Measurements from ENCODE around the gene PDLIM7.

PDLIM7 gene

DNA sequence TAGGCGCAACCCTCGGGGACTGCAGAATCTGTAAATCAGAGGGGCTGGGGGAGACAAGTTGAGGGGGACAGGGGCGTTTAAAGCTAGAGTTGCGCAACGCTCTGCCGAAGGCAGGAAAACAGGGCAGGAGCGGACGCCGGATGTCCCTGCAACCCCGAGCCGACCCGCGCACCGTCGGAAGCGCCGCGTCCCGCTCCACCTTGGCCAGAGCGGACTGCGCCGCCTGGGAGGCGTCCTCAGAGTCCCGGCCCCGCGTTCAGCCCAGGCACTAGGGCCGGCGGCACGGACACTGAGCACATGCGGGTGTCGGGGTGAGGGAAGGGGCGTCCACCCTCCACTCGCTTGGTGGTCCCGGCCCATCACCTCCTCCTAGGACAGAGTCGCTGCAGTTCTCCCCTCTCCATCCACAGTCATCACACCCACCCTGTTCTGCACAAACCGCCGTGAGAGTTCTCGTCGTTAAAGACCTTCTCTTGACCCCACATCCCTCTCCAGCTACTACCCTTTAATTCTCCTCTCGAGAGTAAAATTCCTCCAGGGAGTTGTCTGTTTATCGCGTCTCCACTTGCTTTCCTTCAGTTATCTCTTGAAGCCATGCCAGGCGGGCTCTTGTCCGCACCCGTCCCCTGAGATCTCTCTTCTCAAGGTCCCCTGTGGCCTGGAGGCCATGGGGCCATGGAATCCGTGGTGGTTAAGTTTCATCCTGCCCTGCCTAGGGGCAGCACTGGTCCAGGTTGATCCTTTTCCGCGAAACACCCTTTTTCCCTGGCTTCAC, 796 bp upstream of the PDLIM7 start:
- no peaks in the 10 kb centered on the region for H3K36me3 ChIP-seq (ENCODE audit: control insufficient read depth in 2 of 2, insufficient read depth in 2 of 2, low read length in 2 of 2)
- H3K4me3 ChIP-seq (ENCODE audit: low read length in 2 of 2), result peak overlapping the region; percentile 67 to 68
- H3K27ac ChIP-seq (ENCODE audit: low read depth in 2 of 2, low read length in 2 of 2), result peak overlapping the region; percentile 22 to 87
- no peaks in the 10 kb centered on the region for H3K9me3 ChIP-seq (ENCODE audit: control insufficient read depth in 2 of 2, low read length in 2 of 2)
- H3K4me1 ChIP-seq (ENCODE audit: control insufficient read depth in 2 of 2, insufficient read depth in 2 of 2, low read length in 2 of 2), result peaks cover 25 to 34% of the 10 kb centered on the region in 2 donors
- peak overlapping the region; percentile 10 to 38 for H3K9ac ChIP-seq (ENCODE audit: low read depth in 1 of 2, low read length in 2 of 2)
- H3K27me3 ChIP-seq (ENCODE audit: control insufficient read depth in 2 of 2, insufficient read depth in 2 of 2, low read length in 2 of 2), result peaks cover 9% of the 10 kb centered on the region in 2 donors

DNA sequence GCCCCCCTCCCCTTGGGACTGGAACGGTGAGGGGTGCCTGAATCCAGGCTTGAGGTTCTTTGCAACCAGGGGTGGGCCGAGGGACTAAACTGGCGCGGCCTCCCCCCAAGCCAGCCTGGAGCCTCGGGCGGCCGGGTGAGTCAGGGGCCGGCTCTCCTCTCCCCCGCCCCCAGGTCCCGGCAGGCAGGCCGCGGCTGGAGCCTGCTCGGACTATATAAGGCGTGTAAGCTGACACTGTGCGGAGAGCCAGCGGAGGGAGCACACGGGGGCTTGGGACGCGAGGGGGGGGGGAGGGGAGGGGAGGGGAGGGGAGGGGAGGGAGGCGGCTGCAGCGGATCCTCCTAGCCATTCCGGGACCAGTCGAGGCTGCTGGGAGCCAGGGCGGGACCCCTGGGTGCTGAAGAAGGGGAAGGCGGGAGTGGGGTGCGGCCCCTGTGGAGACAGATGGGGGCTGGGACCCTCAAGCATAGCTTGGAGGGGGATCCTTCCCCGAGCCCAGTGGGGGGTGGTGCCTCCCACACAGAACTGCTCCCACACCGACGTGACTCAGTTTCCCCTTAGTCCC, 595 bp downstream of the PDLIM7 start:
- Histone ChIP-seq H3K36me3 (ENCODE audit: control insufficient read depth in 2 of 2, insufficient read depth in 2 of 2, low read length in 2 of 2) (no peaks in the 10 kb centered on the region), H3K4me1 (ENCODE audit: control insufficient read depth in 2 of 2, insufficient read depth in 2 of 2, low read length in 2 of 2) (peaks cover 25 to 38% of the 10 kb centered on the region in 2 donors), H3K9ac (ENCODE audit: low read depth in 1 of 2, low read length in 2 of 2) (peak overlapping the region; percentile 32 to 61), H3K4me3 (ENCODE audit: low read length in 2 of 2) (peak overlapping the region; percentile 67 to 68), H3K27me3 (ENCODE audit: control insufficient read depth in 2 of 2, insufficient read depth in 2 of 2, low read length in 2 of 2) (peaks cover 9% of the 10 kb centered on the region in 2 donors), H3K27ac (ENCODE audit: low read depth in 2 of 2, low read length in 2 of 2) (peak overlapping the region; percentile 86 to 87), H3K9me3 (ENCODE audit: control insufficient read depth in 2 of 2, low read length in 2 of 2) (no peaks in the 10 kb centered on the region)

DNA sequence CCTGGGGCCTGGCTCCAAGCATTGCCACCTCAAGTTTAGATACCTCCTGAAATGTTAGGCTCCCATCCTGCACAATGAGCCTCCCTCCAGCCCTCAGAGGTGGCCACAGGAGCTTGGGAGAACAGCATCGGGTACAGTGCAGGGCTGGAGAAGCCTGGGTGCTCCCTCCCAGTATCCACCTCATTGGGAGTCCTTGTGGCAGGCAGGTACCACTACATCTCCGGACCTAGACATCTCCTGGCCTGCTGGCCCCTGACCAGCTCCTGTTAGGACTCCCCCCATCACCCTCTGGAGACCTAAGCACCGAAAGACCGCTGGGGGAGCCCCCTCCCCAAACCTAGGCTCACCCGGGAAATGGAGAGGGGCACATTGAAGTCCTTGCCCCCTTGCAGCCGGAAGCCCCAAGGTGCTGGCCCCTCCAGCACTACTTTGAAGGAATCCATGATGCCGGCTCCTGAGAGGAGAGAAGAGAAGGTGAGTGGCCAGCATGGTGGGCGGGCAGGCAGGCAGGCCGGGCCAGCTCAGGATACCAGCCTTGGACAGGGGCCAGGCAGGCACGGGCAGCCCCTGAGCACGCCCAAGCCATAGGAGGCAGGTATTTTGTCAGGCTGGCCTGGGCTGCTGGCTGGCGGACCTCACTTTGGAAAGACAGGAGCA, 1.2 kb downstream of the PDLIM7 start:
- no peaks in the 10 kb centered on the region for H3K9me3 ChIP-seq (ENCODE audit: control insufficient read depth in 2 of 2, low read length in 2 of 2)
- peak overlapping the region; percentile 86 to 87 for H3K27ac ChIP-seq (ENCODE audit: low read depth in 2 of 2, low read length in 2 of 2)
- peaks cover 25 to 38% of the 10 kb centered on the region in 2 donors for H3K4me1 ChIP-seq (ENCODE audit: control insufficient read depth in 2 of 2, insufficient read depth in 2 of 2, low read length in 2 of 2)
- peaks cover 9% of the 10 kb centered on the region in 2 donors for H3K27me3 ChIP-seq (ENCODE audit: control insufficient read depth in 2 of 2, insufficient read depth in 2 of 2, low read length in 2 of 2)
- H3K4me3 ChIP-seq (ENCODE audit: low read length in 2 of 2), result peak overlapping the region; percentile 25 to 54
- H3K36me3 ChIP-seq (ENCODE audit: control insufficient read depth in 2 of 2, insufficient read depth in 2 of 2, low read length in 2 of 2), result no peaks in the 10 kb centered on the region
- H3K9ac ChIP-seq (ENCODE audit: low read depth in 1 of 2, low read length in 2 of 2), result peak overlapping the region; percentile 53 to 60

DNA sequence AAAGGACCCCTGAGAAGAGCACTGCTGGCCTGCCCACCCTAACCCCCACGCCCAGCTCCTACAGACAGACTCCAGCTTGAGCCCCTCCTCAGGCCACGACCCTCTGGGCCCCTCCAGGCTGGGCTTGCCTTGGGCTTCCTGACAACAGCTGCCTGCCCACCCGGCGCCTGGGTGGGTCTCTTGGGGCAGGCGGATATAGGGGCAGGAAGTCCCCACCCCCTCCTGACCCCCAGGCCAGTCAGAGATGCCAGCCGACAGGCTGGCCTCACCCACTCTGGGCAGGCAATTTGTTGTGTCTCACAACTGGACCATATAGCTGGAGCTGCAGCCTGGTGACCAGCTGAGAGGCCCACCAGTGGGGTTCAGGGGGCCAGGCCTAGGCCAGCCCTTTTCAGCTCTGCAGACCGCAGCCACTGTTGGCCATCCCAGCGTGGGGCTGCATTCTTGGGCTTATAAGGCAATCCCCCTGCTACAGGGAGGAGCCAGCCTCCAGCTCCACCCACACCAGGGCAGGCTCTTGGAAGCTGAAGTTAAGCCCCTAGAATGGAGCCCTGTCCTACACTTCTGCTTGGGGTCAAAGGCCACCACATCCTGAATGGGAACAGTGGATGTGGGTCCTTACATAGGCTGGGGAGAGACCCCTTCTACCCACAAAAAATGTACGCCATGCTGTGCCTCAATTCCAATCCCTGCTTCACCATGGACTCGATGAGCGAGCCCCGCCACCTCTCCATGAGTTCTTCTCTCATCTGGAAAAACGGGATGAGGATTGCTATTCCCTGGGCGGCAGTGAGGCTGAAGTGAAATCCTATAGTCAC, 2.0 kb downstream of the PDLIM7 start:
- Histone ChIP-seq H3K36me3 (ENCODE audit: control insufficient read depth in 2 of 2, insufficient read depth in 2 of 2, low read length in 2 of 2) (no peaks in the 10 kb centered on the region), H3K27me3 (ENCODE audit: control insufficient read depth in 2 of 2, insufficient read depth in 2 of 2, low read length in 2 of 2) (peaks cover 9% of the 10 kb centered on the region in 2 donors), H3K27ac (ENCODE audit: low read depth in 2 of 2, low read length in 2 of 2) (peak overlapping the region; percentile 86 to 87), H3K9me3 (ENCODE audit: control insufficient read depth in 2 of 2, low read length in 2 of 2) (no peaks in the 10 kb centered on the region), H3K9ac (ENCODE audit: low read depth in 1 of 2, low read length in 2 of 2) (peak overlapping the region; percentile 3 to 53), H3K4me3 (ENCODE audit: low read length in 2 of 2) (peak overlapping the region in 1 of 2 donors; percentile 26), H3K4me1 (ENCODE audit: control insufficient read depth in 2 of 2, insufficient read depth in 2 of 2, low read length in 2 of 2) (peaks cover 25 to 35% of the 10 kb centered on the region in 2 donors)

DNA sequence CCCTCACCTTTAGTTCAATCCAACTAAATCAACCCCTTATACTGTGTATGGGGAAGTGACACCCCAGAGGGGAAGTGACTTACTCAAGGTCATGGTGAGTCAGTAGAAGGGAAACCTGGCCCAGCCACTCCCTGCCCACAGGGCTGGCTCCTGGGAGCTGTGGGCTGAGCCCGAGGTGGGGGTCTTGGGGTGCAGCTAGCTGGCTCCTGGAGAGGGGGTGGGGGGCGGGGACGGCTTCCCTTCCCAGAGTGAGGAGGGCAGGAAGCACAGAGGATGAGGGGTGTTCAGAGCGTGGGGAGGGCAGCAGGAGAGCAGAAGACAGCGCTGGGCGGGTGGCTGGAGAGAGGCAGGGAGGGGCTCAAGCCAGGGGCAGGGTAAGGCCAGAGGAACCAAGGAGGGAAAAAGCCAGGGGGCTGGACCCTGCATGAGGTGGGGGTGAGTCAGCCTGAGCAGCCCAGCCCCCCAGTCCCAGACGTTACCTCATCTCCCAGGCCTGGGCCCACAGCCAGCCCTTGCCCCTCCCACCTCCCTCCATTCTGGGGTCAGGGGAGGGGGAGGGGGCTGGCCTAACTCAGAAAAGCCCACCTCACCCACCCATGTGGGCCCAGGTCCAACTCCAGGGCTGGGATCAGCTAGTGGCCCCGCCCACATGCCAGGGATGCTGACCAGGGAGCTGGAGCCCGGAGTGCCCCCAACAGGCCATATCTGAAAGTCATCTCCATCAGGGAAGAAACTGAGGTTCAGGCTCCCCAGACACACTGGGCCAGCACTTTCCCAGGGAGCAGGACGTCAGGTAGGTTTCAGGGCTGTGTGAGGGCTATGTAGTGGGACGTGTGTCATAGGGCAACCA, 2.8 kb downstream of the PDLIM7 start:
- H3K4me3 ChIP-seq (ENCODE audit: low read length in 2 of 2), result peak overlapping the region in 1 of 2 donors; percentile 5
- H3K9me3 ChIP-seq (ENCODE audit: control insufficient read depth in 2 of 2, low read length in 2 of 2), result no peaks in the 10 kb centered on the region
- H3K4me1 ChIP-seq (ENCODE audit: control insufficient read depth in 2 of 2, insufficient read depth in 2 of 2, low read length in 2 of 2), result peaks cover 25 to 35% of the 10 kb centered on the region in 2 donors
- no peaks in the 10 kb centered on the region for H3K36me3 ChIP-seq (ENCODE audit: control insufficient read depth in 2 of 2, insufficient read depth in 2 of 2, low read length in 2 of 2)
- H3K27ac ChIP-seq (ENCODE audit: low read depth in 2 of 2, low read length in 2 of 2), result peak overlapping the region; percentile 66 to 87
- peak overlapping the region in 1 of 2 donors; percentile 14 for H3K9ac ChIP-seq (ENCODE audit: low read depth in 1 of 2, low read length in 2 of 2)
- peaks cover 9% of the 10 kb centered on the region in 2 donors for H3K27me3 ChIP-seq (ENCODE audit: control insufficient read depth in 2 of 2, insufficient read depth in 2 of 2, low read length in 2 of 2)

DNA sequence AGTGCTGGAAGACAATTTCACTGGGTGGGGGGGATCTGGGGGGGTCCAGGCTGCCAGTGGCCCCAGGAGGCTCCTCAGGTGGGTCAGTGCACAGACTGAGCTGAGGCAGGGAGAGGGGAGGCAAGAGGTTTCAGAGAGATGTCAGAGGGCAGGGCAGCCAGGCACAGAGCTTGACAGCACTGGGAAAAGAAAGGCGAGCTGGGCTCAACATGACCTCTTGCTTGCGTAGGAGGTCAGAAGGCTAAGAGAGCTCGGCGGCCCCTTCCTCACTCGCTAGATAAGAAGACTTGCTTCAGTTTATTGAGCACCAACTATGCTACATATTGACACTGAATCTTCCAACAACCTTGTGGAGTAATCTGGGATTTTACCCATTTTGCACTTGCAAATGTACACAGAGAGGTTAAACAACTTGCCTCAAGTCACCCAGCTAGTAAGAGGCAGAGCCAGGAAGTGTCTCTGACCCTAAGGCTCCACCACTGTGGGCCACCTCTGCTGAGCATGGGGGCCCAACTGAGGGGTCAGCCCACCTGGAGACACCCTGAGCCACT, 3.5 kb downstream of the PDLIM7 start:
- H3K4me3 ChIP-seq (ENCODE audit: low read length in 2 of 2), result peak overlapping the region in 1 of 2 donors; percentile 5
- peak overlapping the region; percentile 66 to 87 for H3K27ac ChIP-seq (ENCODE audit: low read depth in 2 of 2, low read length in 2 of 2)
- peaks cover 0 to 2% of the 10 kb centered on the region in 2 donors for H3K36me3 ChIP-seq (ENCODE audit: control insufficient read depth in 2 of 2, insufficient read depth in 2 of 2, low read length in 2 of 2)
- H3K9ac ChIP-seq (ENCODE audit: low read depth in 1 of 2, low read length in 2 of 2), result peak overlapping the region in 1 of 2 donors; percentile 14
- H3K9me3 ChIP-seq (ENCODE audit: control insufficient read depth in 2 of 2, low read length in 2 of 2), result no peaks in the 10 kb centered on the region
- H3K4me1 ChIP-seq (ENCODE audit: control insufficient read depth in 2 of 2, insufficient read depth in 2 of 2, low read length in 2 of 2), result peaks cover 25 to 35% of the 10 kb centered on the region in 2 donors
- peaks cover 8 to 9% of the 10 kb centered on the region in 2 donors for H3K27me3 ChIP-seq (ENCODE audit: control insufficient read depth in 2 of 2, insufficient read depth in 2 of 2, low read length in 2 of 2)

DNA sequence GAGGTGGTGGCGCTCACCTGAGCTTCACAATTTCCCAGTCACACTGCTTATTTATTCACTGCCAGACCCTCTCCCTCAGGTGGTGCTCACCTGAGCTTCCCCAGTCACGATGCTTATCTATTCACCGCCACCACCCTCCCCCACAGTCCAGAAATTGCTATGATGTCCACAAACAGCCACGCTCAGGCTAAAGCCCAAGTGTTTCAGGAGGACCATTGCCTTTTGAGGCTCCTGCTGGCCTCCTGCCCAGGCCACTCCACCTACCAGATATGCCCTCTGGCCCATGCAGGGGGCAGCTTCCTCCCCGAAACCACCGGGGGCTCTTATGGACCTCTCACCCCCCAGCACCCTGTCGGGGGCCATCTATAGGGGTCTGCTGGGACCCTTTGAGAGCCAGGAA, 4.6 kb downstream of the PDLIM7 start:
- peaks cover 2 to 6% of the 10 kb centered on the region in 2 donors for H3K36me3 ChIP-seq (ENCODE audit: control insufficient read depth in 2 of 2, insufficient read depth in 2 of 2, low read length in 2 of 2)
- H3K27me3 ChIP-seq (ENCODE audit: control insufficient read depth in 2 of 2, insufficient read depth in 2 of 2, low read length in 2 of 2), result no peaks in the 10 kb centered on the region
- H3K27ac ChIP-seq (ENCODE audit: low read depth in 2 of 2, low read length in 2 of 2), result no peak overlapping the region
- peaks cover 22 to 27% of the 10 kb centered on the region in 2 donors for H3K4me1 ChIP-seq (ENCODE audit: control insufficient read depth in 2 of 2, insufficient read depth in 2 of 2, low read length in 2 of 2)
- H3K4me3 ChIP-seq (ENCODE audit: low read length in 2 of 2), result no peak overlapping the region
- no peaks in the 10 kb centered on the region for H3K9me3 ChIP-seq (ENCODE audit: control insufficient read depth in 2 of 2, low read length in 2 of 2)
- H3K9ac ChIP-seq (ENCODE audit: low read depth in 1 of 2, low read length in 2 of 2), result no peak overlapping the region

DNA sequence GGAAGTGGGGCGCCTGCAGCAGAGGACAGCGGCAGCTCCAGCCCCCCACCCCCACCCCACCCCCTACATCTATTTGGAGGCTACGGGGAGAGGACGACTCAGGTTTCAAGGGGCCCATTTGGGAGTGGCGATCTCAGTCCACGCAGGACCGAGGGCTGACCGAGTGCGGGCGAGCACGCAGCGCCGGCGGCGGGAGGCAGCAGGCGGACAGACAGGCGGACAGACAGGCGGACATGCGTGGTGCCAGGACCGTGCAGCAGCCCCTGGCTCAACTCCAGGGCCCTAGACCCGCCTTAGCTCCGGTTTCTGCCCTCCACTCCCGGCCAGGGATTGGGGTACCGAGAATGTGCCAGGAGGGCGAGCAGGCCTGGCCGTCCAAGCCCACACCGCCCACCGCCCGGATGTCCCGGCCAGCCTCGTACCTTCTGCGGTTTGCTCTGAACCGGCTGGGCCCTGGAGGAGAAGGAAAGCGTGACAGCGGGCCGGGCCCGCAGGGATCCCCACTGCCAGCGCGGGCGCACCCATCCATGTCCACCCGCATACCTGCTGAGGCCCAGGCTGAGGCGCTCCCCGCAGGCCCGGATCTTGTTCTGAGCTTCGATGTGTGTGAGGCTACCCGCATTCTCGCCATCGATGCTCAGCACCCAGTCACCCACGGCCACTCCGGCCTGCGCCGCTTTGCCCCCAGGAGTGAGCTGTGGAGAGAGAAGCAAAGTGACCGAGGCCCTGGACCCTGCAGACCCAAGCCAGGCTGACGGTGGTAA, 5.2 kb downstream of the PDLIM7 start:
- no peaks in the 10 kb centered on the region for H3K9me3 ChIP-seq (ENCODE audit: control insufficient read depth in 2 of 2, low read length in 2 of 2)
- H3K27ac ChIP-seq (ENCODE audit: low read depth in 2 of 2, low read length in 2 of 2), result no peak overlapping the region
- H3K4me3 ChIP-seq (ENCODE audit: low read length in 2 of 2), result no peak overlapping the region
- H3K4me1 ChIP-seq (ENCODE audit: control insufficient read depth in 2 of 2, insufficient read depth in 2 of 2, low read length in 2 of 2), result peaks cover 22 to 24% of the 10 kb centered on the region in 2 donors
- no peaks in the 10 kb centered on the region for H3K27me3 ChIP-seq (ENCODE audit: control insufficient read depth in 2 of 2, insufficient read depth in 2 of 2, low read length in 2 of 2)
- no peak overlapping the region for H3K9ac ChIP-seq (ENCODE audit: low read depth in 1 of 2, low read length in 2 of 2)
- H3K36me3 ChIP-seq (ENCODE audit: control insufficient read depth in 2 of 2, insufficient read depth in 2 of 2, low read length in 2 of 2), result peaks cover 4 to 9% of the 10 kb centered on the region in 2 donors
